GM19025 (cell line): Measurements from ENCODE around the gene CCNQ.

Source experiments
- ATAC-seq: cut with Tn5 transposase; IDR thresholded peaks from one replicate; pipeline ENCODE4 v1.9.1; 2021; ENCODE audit warnings: mild to moderate bottlenecking, low read depth, moderate library complexity; ENCODE audit not compliant: unreplicated experiment

The CCNQ gene

GRCh38 chrX:153578200-153578835, 20.6 kb downstream of the CCNQ start:
- no peak for ATAC-seq

GRCh38 chrX:153576961-153577360, 22.0 kb downstream of the CCNQ start:
- ATAC-seq = no peak

- ATAC-seq = no peak
Observed at GRCh38 chrX:153576239-153576870, 22.6 kb downstream of the CCNQ start.

- no peak for ATAC-seq
Observed at GRCh38 chrX:153573984-153574383, 25.0 kb downstream of the CCNQ start.

- ATAC-seq = no peak
Observed at GRCh38 chrX:153572601-153573000, 26.3 kb downstream of the CCNQ start.

- no peak for ATAC-seq
Observed at GRCh38 chrX:153571534-153571908, 27.4 kb downstream of the CCNQ start.

- ATAC-seq = no peak
Observed at GRCh38 chrX:153569475-153569874, 29.5 kb downstream of the CCNQ start.

GRCh38 chrX:153568451-153569011, 30.4 kb downstream of the CCNQ start:
- no peak for ATAC-seq

- ATAC-seq = no peak
Observed at GRCh38 chrX:153565996-153566580, 32.9 kb downstream of the CCNQ start.

GRCh38 chrX:153564047-153564606, 34.8 kb downstream of the CCNQ start:
- ATAC-seq = no peak

GRCh38 chrX:153562546-153562945, 36.4 kb downstream of the CCNQ start:
- ATAC-seq = no peak

GRCh38 chrX:153561337-153561736, 37.6 kb downstream of the CCNQ start:
- ATAC-seq = no peak

GRCh38 chrX:153560466-153560865, 38.5 kb downstream of the CCNQ start:
- ATAC-seq = no peak

GRCh38 chrX:153560000-153560399, 38.9 kb downstream of the CCNQ start:
- ATAC-seq = no peak

GRCh38 chrX:153557618-153558355, 41.2 kb downstream of the CCNQ start:
- ATAC-seq = no peak

GRCh38 chrX:153556767-153557166, 42.2 kb downstream of the CCNQ start:
- ATAC-seq = no peak

GRCh38 chrX:153554519-153555167, 44.3 kb downstream of the CCNQ start:
- no peak for ATAC-seq

- ATAC-seq = no peak
Observed at GRCh38 chrX:153551135-153551534, 47.8 kb downstream of the CCNQ start.

GRCh38 chrX:153549807-153550206, 49.1 kb downstream of the CCNQ start:
- ATAC-seq = no peak

- no peak for ATAC-seq
Observed at GRCh38 chrX:153549231-153549630, 49.7 kb downstream of the CCNQ start.
